C1 segment of cervical spinal cord (tissue), 14 donors: ENCODE results near the gene LRRC8C.

Experiments used
- DNase-seq, 14 donors: peaks; one replicate each; lab custom pipeline; 2025; lab: John Stamatoyannopoulos, UW

Gene LRRC8C

DNA sequence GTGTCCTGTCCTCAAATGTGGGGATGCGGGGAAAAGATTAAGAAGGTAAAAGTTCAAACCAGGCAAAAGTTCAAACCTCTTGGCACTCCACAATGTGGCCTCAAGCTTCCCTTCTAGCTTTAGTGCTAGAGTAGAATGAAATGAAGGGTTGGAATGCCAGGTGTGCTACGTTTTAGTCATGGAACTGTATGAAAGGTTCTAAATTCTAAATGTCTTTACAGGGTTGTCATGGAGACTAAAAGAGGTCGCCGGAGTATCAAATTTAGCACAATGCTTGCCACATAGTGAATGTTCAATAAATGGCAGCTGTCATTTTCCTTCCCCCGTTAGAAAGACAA lies 130.7 kb downstream of the LRRC8C start:
- DNase-seq, result no peak

DNA sequence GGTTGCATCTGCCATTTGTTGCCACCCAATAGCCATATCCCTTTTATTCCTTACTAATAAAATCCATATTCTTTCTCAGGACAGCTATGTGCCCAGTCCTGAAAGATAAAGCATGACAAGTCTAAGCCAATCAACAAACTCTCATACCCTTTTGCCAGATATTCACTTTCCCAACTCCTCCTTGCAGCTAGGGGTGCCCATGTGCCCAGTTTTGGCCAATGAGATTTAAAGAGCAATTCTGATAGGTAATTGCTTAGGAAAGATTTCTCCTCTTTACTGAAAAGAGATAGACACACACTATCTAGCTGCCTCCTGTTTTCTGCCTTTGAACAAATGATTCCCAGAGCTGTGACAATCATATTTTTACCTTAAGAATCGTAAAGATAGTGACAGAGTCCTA lies 132.9 kb downstream of the LRRC8C start:
- no peak for DNase-seq

GRCh38 chr1:89767618-89768017 lies 134.7 kb downstream of the LRRC8C start:
- no peak for DNase-seq
